Measurements from ENCODE around the gene ARHGEF40. TPM values are rescaled to one million over a fixed set of nuclear protein-coding genes. Genes with fewer than 3 reads are reported as not detected.

Gene ARHGEF40
- total RNA-seq, 1 experiment from 2014 or later = 71.4 TPM

GRCh38 chr14:21047378-21047781 lies 22.7 kb upstream of the ARHGEF40 start:
- H3K14ac ChIP-seq (ENCODE audit: insufficient read depth, low read length) = no peak overlapping the region
- Mint-ChIP-seq H3K9me3 (no peaks in the 10 kb centered on the region), H3K4me1 (peaks cover 4% of the 10 kb centered on the region in 2 experiments; a peak in 3 of 4 replicates), H3K27me3 (ENCODE audit: low read depth) (peaks cover 25% of the 10 kb centered on the region), H3K36me3 (ENCODE audit: insufficient read depth in 1 of 3, low read depth in 3 of 3) (no peaks in the 10 kb centered on the region), H3K4me3 (no peak overlapping the region), H3K27ac (no peak overlapping the region)
- H3K79me1 ChIP-seq (ENCODE audit: insufficient read depth, low read depth, low read length, poor library complexity, severe bottlenecking) = no peaks in the 10 kb centered on the region
- no peak overlapping the region for H3K9ac ChIP-seq (ENCODE audit: extremely low read depth, insufficient read length, low read length)
- no peak overlapping the region for H3K56ac ChIP-seq (ENCODE audit: insufficient read length, low read depth, low read length)
- no peak overlapping the region for H2BK12ac ChIP-seq (ENCODE audit: insufficient read length, low read depth, low read length)
- no peak overlapping the region for H3K4me2 ChIP-seq (ENCODE audit: insufficient read depth, insufficient read length, low read length)
- no peak overlapping the region for H4K8ac ChIP-seq (replicated peaks; ENCODE audit: insufficient read length, low read depth, low read length)
- H3K79me2 ChIP-seq (ENCODE audit: insufficient read depth, low read length) = no peaks in the 10 kb centered on the region
- H3K9me3 ChIP-seq (ENCODE audit: control insufficient read depth, low read depth, low read length) = no peaks in the 10 kb centered on the region
- no peaks in the 10 kb centered on the region for H3K4me1 ChIP-seq (ENCODE audit: insufficient read depth, low read length)
- no peaks in the 10 kb centered on the region for H3K27me3 ChIP-seq (ENCODE audit: insufficient read depth, low read length)
- DNase-seq = no peak
- no peak overlapping the region for H2BK120ac ChIP-seq (ENCODE audit: low read depth, low read length, poor library complexity, severe bottlenecking)
- no peak overlapping the region for H4K91ac ChIP-seq (ENCODE audit: insufficient read length, low read depth, low read length)
- no peaks in the 10 kb centered on the region for H4K20me1 ChIP-seq (ENCODE audit: control insufficient read depth, insufficient read depth, insufficient read length)
- H3K23ac ChIP-seq (ENCODE audit: insufficient read length, low read depth, low read length) = no peak overlapping the region
- H2AFZ ChIP-seq (ENCODE audit: low read length) = no peak overlapping the region
- H3K18ac ChIP-seq (ENCODE audit: insufficient read length, low read depth, low read length) = no peak overlapping the region
- H2AK5ac ChIP-seq (ENCODE audit: insufficient read length, low read length) = no peak overlapping the region
- no CpG with 5 or more reads among the region's 2 CpGs for WGBS (ENCODE audit: extremely low coverage, insufficient read length, low lambda C conversion rate)
- TF ChIP-seq CTCF (conservative IDR thresholded peaks at IDR 0.05) = no peak
- no peak overlapping the region for H2BK15ac ChIP-seq (ENCODE audit: low read depth, low read length)
- H3T11ph ChIP-seq (ENCODE audit: low read length) = no peak overlapping the region
- H3K23me2 ChIP-seq (ENCODE audit: insufficient read length, low read depth, low read length, poor library complexity, severe bottlenecking) = no peaks in the 10 kb centered on the region
- no peak overlapping the region for H2BK5ac ChIP-seq (ENCODE audit: insufficient read length, low read length)
- no peak overlapping the region for H4K5ac ChIP-seq (ENCODE audit: insufficient read length, low read depth, low read length)
- no peak overlapping the region for H3K27ac ChIP-seq (ENCODE audit: insufficient read length, low read depth, low read length)
- no peak overlapping the region for H2BK20ac ChIP-seq (ENCODE audit: low read depth, low read length, poor library complexity, severe bottlenecking)
- H3K4ac ChIP-seq (ENCODE audit: low read depth, low read length) = no peak overlapping the region
